Measurements from ENCODE around the gene IL27RA.

IL27RA gene

DNA sequence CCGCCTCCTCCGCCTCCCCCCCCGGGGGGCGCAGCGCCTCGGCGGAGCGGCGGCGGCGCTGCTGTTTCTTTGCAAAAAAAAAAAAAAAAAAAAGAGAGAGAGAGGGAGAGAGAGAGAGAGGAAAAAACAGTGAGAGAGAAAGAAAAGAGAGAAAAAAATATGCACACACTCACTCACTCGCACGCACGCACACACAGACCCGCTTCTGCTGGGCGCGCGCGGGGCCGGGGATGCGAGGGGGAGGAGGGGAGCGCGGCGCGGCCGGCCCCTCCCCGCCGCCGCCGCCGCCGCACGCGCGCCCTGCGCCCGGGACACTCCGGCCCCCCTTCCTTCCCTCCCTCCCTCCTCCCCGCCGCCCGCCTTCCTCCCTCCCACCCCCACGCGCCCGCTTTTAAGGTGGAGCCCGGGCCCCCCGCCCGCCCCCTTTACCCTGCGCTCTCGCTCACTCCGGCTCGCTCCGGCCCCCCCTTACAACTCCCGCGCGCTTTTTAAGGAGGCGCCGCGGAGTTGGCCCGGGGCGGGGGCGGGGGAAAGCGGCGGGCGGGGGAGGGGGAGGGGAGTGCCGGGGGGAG lies 59.0 kb downstream of the IL27RA start, which contains the start of gene SAMD1:
Gene SAMD1 (minus strand): TSS at position 243 of the 572 bp plus-strand sequence.
- Histone ChIP-seq H3K4me3 (ENCODE audit: extremely low read depth, insufficient read depth, low read length, poor library complexity, severe bottlenecking) (peak within 1 kb of the TSS; percentile 60), H3K4me1 (ENCODE audit: control insufficient read depth, insufficient read depth, low read length, poor library complexity, severe bottlenecking) (peaks cover 6% of the 10 kb centered on the region), H3K9me3 (ENCODE audit: control insufficient read depth, low read length) (peaks cover 14% of the 10 kb centered on the region), H3K27ac (ENCODE audit: low read depth, low read length, severe bottlenecking) (peak within 1 kb of the TSS; percentile 85), H3K36me3 (ENCODE audit: control insufficient read depth, insufficient read depth, low read length) (peaks cover 31% of the 10 kb centered on the region)
- WGBS, 2 experiments (ENCODE audit: insufficient coverage in 2 of 2): no CpG with 5 or more reads among the region's 65 CpGs

DNA sequence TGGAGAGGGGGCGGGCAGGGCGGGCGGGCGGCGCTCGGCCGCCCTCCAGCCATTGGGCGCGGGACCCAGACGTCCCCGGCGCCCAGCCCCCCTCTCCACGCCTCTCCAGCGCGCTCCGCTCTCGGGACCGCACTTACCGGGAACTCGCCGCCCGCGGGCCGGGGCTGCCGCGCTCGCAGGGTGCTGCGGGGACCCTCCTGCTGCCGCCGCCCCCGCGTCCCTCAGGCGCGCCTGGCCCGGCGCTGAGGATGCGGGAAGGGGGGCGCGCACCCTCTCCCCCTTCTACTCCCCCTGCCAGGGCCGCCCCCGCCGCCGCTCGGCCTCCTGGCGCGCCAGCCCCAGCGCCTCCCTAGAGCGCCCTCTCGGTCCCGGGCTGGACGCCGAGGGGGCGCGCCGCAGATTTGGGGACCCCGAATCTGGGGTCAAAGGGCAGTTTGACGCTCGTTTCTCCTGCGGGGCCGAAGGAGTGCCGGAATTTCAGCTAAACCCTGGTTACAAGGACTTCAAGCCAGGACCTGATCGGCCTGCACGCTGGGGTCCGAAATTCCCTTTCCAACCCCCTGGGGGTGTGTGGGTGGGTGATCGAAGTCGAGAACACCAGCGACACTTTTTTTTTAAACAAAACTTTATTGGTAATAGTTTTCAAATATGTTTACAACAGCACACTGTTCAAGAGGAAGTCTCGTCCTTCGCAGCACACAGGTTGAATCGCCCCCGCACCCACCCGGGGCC lies 59.7 kb downstream of the IL27RA start:
- Histone ChIP-seq H3K4me1 (ENCODE audit: control insufficient read depth, insufficient read depth, low read length, poor library complexity, severe bottlenecking) (peaks cover 6% of the 10 kb centered on the region), H3K4me3 (ENCODE audit: extremely low read depth, insufficient read depth, low read length, poor library complexity, severe bottlenecking) (peak overlapping the region; percentile 60), H3K27ac (ENCODE audit: low read depth, low read length, severe bottlenecking) (peak overlapping the region; percentile 85), H3K9me3 (ENCODE audit: control insufficient read depth, low read length) (peaks cover 14% of the 10 kb centered on the region), H3K36me3 (ENCODE audit: control insufficient read depth, insufficient read depth, low read length) (peaks cover 32% of the 10 kb centered on the region)
- WGBS, 2 experiments (ENCODE audit: insufficient coverage in 2 of 2): 0% methylated on average over 46 to 49 of the region's 72 CpGs

DNA sequence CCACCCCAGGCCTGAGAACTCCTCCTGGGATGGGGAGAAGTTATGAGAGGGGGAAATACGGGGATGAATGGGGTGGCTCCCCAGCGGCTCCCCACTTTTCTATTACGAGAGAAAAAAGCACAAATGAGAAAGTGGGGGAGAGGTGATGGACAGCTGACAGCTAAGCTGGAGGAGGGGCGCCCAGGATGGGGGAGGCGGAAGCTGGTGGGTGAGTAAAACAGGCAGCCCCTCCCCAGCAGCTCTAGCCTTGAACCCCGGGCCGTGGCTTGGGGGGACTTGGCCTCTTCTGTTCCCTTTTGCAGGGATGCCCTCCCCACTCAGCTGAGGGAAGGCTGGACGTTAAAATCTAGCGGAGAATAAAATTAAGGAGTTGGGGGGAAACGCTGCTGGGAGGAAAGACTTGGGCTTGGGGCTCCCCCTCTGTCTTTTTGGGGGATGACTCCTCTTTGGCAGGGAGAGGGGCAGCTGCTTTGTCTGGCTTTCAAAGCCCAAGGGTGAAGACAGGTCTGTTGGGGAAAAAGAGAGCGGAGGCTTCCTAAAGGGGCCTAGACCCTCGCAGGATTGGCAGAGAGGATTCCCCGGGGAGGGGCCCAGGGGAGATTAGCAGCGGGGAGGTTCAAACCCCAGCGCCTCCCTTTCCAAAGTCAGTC lies 60.4 kb downstream of the IL27RA start:
- 36 to 41% methylated on average over 10 to 13 of the region's 15 CpGs for WGBS, 2 experiments (ENCODE audit: insufficient coverage in 2 of 2)
- Histone ChIP-seq H3K27ac (ENCODE audit: low read depth, low read length, severe bottlenecking) (peak overlapping the region; percentile 85), H3K4me1 (ENCODE audit: control insufficient read depth, insufficient read depth, low read length, poor library complexity, severe bottlenecking) (peaks cover 6% of the 10 kb centered on the region), H3K4me3 (ENCODE audit: extremely low read depth, insufficient read depth, low read length, poor library complexity, severe bottlenecking) (peak overlapping the region; percentile 60), H3K36me3 (ENCODE audit: control insufficient read depth, insufficient read depth, low read length) (peaks cover 32% of the 10 kb centered on the region), H3K9me3 (ENCODE audit: control insufficient read depth, low read length) (peaks cover 14% of the 10 kb centered on the region)

DNA sequence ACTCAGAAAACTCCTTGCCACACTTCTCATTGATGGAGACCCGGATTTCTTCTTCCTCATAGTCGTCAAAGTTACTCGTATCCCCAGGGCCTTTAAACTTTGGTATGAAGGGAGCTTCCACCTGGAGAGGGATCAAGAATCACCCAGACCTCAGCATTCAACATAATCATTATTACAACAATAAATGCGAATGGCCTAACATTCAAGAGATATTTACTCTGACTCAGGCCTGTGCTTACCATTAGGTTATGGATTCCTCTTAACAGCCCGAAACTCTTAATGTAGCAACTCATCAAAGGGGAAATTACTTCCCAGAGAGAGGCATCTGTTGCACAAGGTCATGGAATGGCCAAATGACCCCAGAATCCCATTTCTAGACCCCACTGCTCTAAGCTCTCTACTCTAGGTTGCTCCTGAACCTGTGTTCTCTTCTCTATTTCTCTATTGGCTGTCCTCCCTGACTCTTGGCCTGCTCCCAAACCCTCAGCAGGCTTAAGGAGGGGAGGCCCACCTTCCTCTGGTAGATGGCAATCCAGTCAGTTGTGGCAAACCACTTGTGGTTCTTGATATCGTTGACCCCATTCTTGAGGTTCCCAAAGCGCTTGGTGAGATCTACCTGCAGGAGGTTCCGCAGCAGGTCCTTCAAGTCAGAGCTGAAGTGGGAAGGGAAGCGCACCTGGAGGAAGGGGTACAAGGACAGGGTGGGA lies 61.7 kb downstream of the IL27RA start:
- H3K4me1 ChIP-seq (ENCODE audit: control insufficient read depth, insufficient read depth, low read length, poor library complexity, severe bottlenecking): peaks cover 6% of the 10 kb centered on the region
- 97 to 99% methylated on average over 6 to 8 of the region's 9 CpGs for WGBS, 2 experiments (ENCODE audit: insufficient coverage in 2 of 2)
- H3K4me3 ChIP-seq (ENCODE audit: extremely low read depth, insufficient read depth, low read length, poor library complexity, severe bottlenecking): no peak overlapping the region
- H3K36me3 ChIP-seq (ENCODE audit: control insufficient read depth, insufficient read depth, low read length): peaks cover 26% of the 10 kb centered on the region
- H3K27ac ChIP-seq (ENCODE audit: low read depth, low read length, severe bottlenecking): no peak overlapping the region
- H3K9me3 ChIP-seq (ENCODE audit: control insufficient read depth, low read length): peaks cover 14% of the 10 kb centered on the region

DNA sequence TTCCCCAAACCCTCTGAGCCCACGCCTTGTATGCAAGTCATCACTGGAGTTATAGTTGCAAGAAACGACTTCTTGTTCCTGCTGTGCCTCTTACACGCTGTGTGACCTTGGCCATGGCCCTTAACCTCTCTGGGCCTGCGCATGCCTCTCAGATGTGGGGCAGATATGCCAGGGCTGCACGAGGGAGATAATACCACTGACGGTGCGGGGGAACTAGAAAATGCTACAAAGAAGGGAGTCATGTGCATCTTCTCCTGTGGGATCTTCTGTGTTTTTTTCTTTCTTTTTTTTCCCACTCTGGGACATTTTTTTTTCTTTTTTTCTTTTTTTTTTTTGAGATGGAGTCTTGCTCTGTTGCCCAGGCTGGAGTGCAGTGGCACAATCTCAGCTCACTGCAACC lies 63.3 kb downstream of the IL27RA start:
- H3K36me3 ChIP-seq (ENCODE audit: control insufficient read depth, insufficient read depth, low read length): peaks cover 17% of the 10 kb centered on the region
- H3K9me3 ChIP-seq (ENCODE audit: control insufficient read depth, low read length): peaks cover 14% of the 10 kb centered on the region
- H3K4me1 ChIP-seq (ENCODE audit: control insufficient read depth, insufficient read depth, low read length, poor library complexity, severe bottlenecking): peaks cover 3% of the 10 kb centered on the region
- no peak overlapping the region for H3K4me3 ChIP-seq (ENCODE audit: extremely low read depth, insufficient read depth, low read length, poor library complexity, severe bottlenecking)
- 90 to 95% methylated on average over 7 of the region's 7 CpGs for WGBS, 2 experiments (ENCODE audit: insufficient coverage in 2 of 2)
- no peak overlapping the region for H3K27ac ChIP-seq (ENCODE audit: low read depth, low read length, severe bottlenecking)

DNA sequence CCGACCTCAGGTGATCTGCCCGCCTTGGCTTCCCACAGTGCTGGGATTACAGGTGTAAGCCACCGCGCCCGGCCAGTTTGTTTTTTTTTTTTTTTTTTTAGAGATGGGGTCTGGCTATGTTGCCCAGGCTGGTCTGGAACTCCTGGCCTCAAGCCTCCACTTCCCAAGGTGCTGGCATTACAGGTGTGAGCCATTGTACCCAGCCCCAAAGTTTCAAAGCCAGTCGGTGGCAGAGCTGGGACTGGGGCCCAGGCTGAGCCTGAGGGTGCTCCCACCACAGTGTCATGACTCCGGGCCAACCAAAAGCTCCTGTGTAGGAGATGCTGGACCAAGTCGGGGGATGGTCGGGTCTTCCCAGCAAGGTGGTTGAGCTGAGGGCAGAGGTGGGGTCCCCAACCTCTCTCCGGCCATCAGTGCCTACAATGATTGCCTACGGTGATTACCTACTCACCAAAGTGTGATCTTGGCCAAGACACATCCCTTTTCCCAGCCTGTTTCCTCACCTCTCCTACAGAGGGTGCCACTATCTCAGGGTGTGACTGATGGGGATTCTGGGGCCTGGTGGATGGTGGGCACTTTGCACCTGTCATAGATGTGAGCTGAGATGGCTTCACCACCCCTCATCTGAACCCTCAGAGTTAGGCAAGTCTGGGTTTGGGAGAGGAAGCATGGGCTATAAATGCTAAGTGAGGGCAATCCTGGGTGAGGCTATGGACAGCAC lies 64.9 kb downstream of the IL27RA start:
- peaks cover 14% of the 10 kb centered on the region for H3K9me3 ChIP-seq (ENCODE audit: control insufficient read depth, low read length)
- H3K36me3 ChIP-seq (ENCODE audit: control insufficient read depth, insufficient read depth, low read length): peaks cover 28% of the 10 kb centered on the region
- no peak overlapping the region for H3K4me3 ChIP-seq (ENCODE audit: extremely low read depth, insufficient read depth, low read length, poor library complexity, severe bottlenecking)
- 91 to 96% methylated on average over 4 to 8 of the region's 11 CpGs for WGBS, 2 experiments (ENCODE audit: insufficient coverage in 2 of 2)
- no peak overlapping the region for H3K27ac ChIP-seq (ENCODE audit: low read depth, low read length, severe bottlenecking)
- H3K4me1 ChIP-seq (ENCODE audit: control insufficient read depth, insufficient read depth, low read length, poor library complexity, severe bottlenecking): peaks cover 3% of the 10 kb centered on the region

DNA sequence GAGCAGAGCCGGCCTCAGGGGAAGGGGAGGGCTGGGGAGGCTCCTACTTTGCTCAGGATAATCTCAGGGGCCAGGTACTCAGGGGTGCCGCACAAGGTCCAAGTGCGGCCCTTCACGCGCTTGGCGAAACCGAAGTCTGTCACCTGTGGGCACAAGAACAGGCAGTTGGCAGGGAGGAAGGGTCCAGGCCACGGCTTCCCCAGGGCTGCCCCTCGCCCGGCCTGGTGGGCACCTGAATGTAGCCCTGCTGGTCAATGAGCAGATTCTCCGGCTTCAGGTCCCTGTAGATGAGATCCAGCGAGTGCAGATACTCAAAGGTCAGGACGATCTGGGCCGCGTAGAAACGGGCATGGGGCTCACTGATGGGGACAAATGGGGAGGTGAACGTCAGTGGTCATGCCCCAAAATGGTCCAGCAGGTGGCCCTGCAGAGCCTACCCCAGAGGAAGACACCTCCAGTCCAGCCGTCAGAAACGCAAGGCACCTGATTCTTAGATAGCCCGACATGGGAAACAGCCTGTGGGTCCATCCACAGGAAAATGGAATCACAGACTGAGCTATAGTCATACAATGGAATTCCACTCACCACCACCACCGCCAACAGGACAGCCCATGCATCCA lies 66.1 kb downstream of the IL27RA start:
- Histone ChIP-seq H3K36me3 (ENCODE audit: control insufficient read depth, insufficient read depth, low read length) (peaks cover 40% of the 10 kb centered on the region), H3K27ac (ENCODE audit: low read depth, low read length, severe bottlenecking) (no peak overlapping the region), H3K9me3 (ENCODE audit: control insufficient read depth, low read length) (peaks cover 14% of the 10 kb centered on the region), H3K4me1 (ENCODE audit: control insufficient read depth, insufficient read depth, low read length, poor library complexity, severe bottlenecking) (no peaks in the 10 kb centered on the region), H3K4me3 (ENCODE audit: extremely low read depth, insufficient read depth, low read length, poor library complexity, severe bottlenecking) (no peak overlapping the region)
- WGBS, 2 experiments (ENCODE audit: insufficient coverage in 2 of 2): 86 to 91% methylated on average over 16 to 19 of the region's 21 CpGs

DNA sequence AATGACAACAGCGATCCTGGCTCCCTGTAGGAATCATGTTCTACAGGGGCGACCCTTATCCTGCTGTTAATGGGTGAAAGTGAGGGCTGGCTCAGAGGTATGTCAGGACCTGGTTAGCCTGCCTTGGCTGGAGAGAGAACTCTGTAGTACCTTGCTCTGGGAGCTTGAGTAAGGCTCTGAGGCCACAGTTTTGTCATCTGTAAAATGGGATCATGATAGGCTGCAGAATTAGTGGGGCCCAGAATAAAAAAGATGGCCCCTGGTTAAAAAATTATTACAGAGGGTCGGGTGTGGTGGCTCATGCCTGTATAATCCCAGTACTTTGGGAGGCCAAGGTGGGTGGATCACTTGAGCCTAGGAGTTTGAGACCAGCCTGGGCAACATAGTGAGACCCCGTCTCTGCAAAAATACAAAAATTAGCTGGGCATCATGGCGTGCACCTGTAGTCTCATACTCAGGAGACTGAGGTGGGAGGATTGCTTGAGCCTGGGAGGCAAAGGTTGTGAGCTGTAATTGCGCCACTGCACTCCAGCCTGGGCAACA lies 69.5 kb downstream of the IL27RA start:
- Histone ChIP-seq H3K36me3 (ENCODE audit: control insufficient read depth, insufficient read depth, low read length) (peaks cover 53% of the 10 kb centered on the region), H3K4me3 (ENCODE audit: extremely low read depth, insufficient read depth, low read length, poor library complexity, severe bottlenecking) (no peak overlapping the region)

DNA sequence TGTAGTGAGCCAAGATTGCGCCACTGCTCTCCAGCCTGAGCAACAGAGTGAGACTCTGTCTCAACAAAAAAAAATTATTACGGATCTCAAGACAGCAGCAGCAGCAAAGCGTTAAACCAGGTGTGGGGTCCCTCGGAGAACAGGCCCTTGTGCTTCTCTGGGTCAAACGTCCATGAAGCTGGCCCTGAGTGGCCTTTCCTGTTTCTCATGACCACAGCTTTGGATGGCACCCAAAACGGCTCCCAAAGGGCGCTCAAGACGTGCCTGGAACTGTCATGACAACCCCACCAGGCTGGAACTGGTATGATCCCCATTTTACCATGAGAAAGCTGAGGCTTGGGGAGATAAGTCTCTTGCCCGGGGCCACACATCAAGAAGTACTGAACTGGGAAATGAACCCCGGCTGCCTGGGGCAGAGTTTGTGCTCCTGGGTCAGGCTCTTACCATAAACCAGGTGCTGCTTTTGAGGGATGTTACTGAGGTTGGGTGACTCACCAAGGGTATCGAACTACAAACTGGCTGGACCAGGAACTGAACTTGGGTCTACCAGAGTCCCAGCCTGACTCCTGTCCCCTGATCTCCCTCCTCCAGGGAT lies 70.6 kb downstream of the IL27RA start:
- WGBS, 2 experiments (ENCODE audit: insufficient coverage in 2 of 2): 85 to 97% methylated on average over 9 to 11 of the region's 11 CpGs
- Histone ChIP-seq H3K4me1 (ENCODE audit: control insufficient read depth, insufficient read depth, low read length, poor library complexity, severe bottlenecking) (no peaks in the 10 kb centered on the region), H3K36me3 (ENCODE audit: control insufficient read depth, insufficient read depth, low read length) (peaks cover 52% of the 10 kb centered on the region), H3K27ac (ENCODE audit: low read depth, low read length, severe bottlenecking) (no peak overlapping the region), H3K9me3 (ENCODE audit: control insufficient read depth, low read length) (no peaks in the 10 kb centered on the region), H3K4me3 (ENCODE audit: extremely low read depth, insufficient read depth, low read length, poor library complexity, severe bottlenecking) (no peak overlapping the region)

More for the DNA sequence above, 69.5 kb downstream of the IL27RA start:
- no peaks in the 10 kb centered on the region for H3K9me3 ChIP-seq (ENCODE audit: control insufficient read depth, low read length)
- no peak overlapping the region for H3K27ac ChIP-seq (ENCODE audit: low read depth, low read length, severe bottlenecking)
- WGBS, 2 experiments (ENCODE audit: insufficient coverage in 2 of 2): 94 to 98% methylated on average over 5 to 6 of the region's 6 CpGs
- H3K4me1 ChIP-seq (ENCODE audit: control insufficient read depth, insufficient read depth, low read length, poor library complexity, severe bottlenecking): no peaks in the 10 kb centered on the region

Measured in mesodermal cell (in vitro differentiated cells).